AG09309 (cell line): ENCODE data around the gene CTRL.
"Not testable (repeated sequence)": the region's sequence is repeated elsewhere in the genome, so short reads cannot be mapped to it uniquely, and the experiment has no call there.

Experiments used
- DNase-seq: peaks from one replicate; pipeline ENCODE4 v3.0.0-alpha.2; 2010; ENCODE audit warnings: low read depth
- H3K4me3 ChIP-seq: 2 replicates; pipeline ENCODE4 v1.5.1; 2011; ENCODE audit warnings: mild to moderate bottlenecking, low read depth, low read length, moderate library complexity; ENCODE audit not compliant: control insufficient read depth
- CTCF ChIP-seq: IDR thresholded peaks from 2 replicates; pipeline ENCODE4 v1.5.1; 2011; ENCODE audit warnings: mild to moderate bottlenecking, low read depth, low read length, inconsistent platforms; ENCODE audit not compliant: insufficient read depth, control insufficient read depth; ENCODE audit errors: missing control alignments

Gene CTRL

GRCh38 chr16:67922740-67923139, 8.9 kb downstream of the CTRL start:
- no peak for TF ChIP-seq CTCF
- H3K4me3 ChIP-seq = no peak overlapping the region
- no peak for DNase-seq

- no peak for DNase-seq
- no peak for TF ChIP-seq CTCF
- H3K4me3 ChIP-seq = no peak overlapping the region
Measured at GRCh38 chr16:67922221-67922620, 9.4 kb downstream of the CTRL start.

GRCh38 chr16:67919622-67920221, 11.9 kb downstream of the CTRL start:
- no peak for TF ChIP-seq CTCF
- DNase-seq = no peak
- H3K4me3 ChIP-seq = no peak overlapping the region

GRCh38 chr16:67917852-67918236, 13.8 kb downstream of the CTRL start:
- no peak overlapping the region for H3K4me3 ChIP-seq
- no peak for DNase-seq
- no peak for TF ChIP-seq CTCF

GRCh38 chr16:67917140-67917851, 14.4 kb downstream of the CTRL start:
- no peak overlapping the region for H3K4me3 ChIP-seq
- TF ChIP-seq CTCF = no peak
- DNase-seq = no peak

- TF ChIP-seq CTCF = no peak
- no peak for DNase-seq
Measured at GRCh38 chr16:67915831-67916723, 15.6 kb downstream of the CTRL start.

GRCh38 chr16:67915496-67915769, 16.2 kb downstream of the CTRL start:
- not testable (repeated sequence) for H3K4me3 ChIP-seq, DNase-seq

More at GRCh38 chr16:67915831-67916723, 15.6 kb downstream of the CTRL start:
- no peak overlapping the region for H3K4me3 ChIP-seq
